ENCODE data around the gene UQCR11. TPM values are rescaled to one million over a fixed set of nuclear protein-coding genes. Genes with fewer than 3 reads are reported as not detected.

The UQCR11 gene
- total RNA-seq, 2 donors from 2014 or later: 179 to 184 TPM

DNA sequence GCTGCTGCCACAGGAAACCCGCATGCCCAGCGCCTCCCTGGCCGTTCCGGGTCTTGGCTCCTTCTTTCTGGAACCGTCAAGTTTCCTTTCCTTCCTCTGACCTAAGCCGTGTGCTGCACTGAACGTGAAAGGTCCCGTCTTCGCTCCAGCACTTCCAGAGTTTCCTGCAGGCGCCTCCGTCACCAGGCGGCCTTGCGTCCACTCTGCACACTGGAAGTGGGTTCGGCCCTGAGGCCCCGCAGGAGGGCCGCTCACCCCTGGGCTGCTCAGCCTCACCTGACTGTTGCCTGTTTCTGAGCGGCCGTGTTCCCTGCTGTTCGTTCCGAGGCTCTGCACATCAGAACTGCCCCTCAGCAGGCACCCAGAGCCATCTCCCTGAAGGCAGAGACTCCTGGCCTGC, 24.9 kb downstream of the UQCR11 start:
- no peak overlapping the region for H3K27ac Mint-ChIP-seq
- H3K27me3 Mint-ChIP-seq: no peaks in the 10 kb centered on the region
- peaks cover 0 to 4% of the 10 kb centered on the region in 2 donors for H3K4me1 Mint-ChIP-seq (ENCODE audit: low read depth in 2 of 2)
- no peak overlapping the region for H3K4me3 Mint-ChIP-seq
- no peaks in the 10 kb centered on the region for H3K36me3 Mint-ChIP-seq
- no peak for ATAC-seq
- DNase-seq (ENCODE audit: low spot score): no peak
- no peaks in the 10 kb centered on the region for H3K9me3 Mint-ChIP-seq

DNA sequence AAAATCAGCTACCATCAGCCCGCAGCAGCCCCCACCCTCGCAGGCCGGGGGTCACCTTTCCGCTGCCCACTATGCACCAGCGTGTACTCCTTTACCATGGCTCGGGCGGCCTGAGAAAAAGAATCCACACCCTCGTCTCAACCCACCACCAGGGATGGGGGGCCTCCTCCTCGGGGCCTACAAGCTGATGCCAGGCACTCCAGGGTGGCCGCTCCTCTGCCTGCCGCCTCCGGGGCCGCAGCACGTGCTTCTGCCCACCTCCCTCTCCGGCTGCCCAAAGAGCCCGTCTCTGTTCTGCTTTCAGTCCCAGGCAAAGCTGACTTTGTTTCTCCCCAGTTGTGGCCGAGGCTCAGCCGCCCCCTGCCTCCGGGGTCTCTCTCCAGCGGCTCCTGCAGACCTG, 26.0 kb downstream of the UQCR11 start:
- Mint-ChIP-seq H3K9me3 (no peaks in the 10 kb centered on the region), H3K4me1 (ENCODE audit: low read depth in 2 of 2) (peaks cover 0 to 4% of the 10 kb centered on the region in 2 donors), H3K36me3 (no peaks in the 10 kb centered on the region), H3K27ac (no peak overlapping the region), H3K4me3 (no peak overlapping the region), H3K27me3 (no peaks in the 10 kb centered on the region)
- ATAC-seq (no peak), DNase-seq (ENCODE audit: low spot score) (no peak)

- Mint-ChIP-seq H3K36me3 (no peaks in the 10 kb centered on the region), H3K27ac (no peak overlapping the region), H3K4me1 (ENCODE audit: low read depth in 2 of 2) (peaks cover 0 to 7% of the 10 kb centered on the region in 2 donors), H3K4me3 (no peak overlapping the region), H3K27me3 (no peaks in the 10 kb centered on the region), H3K9me3 (no peaks in the 10 kb centered on the region)
- no peak for DNase-seq (ENCODE audit: low spot score)
- ATAC-seq: no peak
Observed at GRCh38 chr19:1577929-1578618, 27.2 kb downstream of the UQCR11 start.

DNA sequence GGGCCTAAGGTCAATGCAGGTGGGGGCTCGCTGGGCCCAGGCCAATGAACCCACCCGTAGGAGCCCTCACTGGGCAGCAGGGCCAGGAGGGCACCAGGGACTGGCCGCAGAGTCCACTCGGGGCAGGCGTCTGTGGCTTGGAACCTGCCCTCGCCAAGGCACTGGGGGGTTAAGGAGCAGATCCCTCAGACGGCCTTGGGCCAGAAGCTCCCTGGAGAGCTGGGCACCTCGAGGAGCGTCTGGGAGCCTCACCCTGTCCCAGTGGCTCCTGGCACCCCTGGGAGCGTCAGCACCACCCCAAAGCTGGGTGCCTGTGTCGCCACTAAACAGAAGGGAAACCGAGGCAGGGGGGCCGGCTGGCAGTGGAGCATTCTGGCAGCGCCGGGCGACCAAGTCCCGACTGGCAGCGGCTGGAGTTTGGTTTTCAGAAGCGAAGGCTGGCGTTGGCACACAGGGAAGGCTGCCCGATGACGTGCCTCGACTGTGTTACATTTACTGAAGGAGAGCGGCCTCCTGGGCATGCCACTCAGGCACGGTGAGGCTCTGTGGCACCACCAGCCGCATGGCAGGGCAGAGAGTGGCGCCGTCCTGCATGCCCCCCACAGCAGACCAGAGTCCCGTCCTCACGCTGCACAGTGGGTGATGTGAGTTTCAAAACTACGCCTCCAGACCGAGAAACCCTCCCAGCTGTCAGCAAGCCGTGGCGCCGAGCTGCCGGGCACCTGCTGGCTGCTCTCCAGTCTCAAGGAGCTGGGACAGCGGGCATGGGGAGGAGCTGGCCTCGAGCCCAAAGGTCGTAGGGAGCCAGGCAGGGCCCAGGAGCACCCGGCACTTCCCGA, 28.0 kb downstream of the UQCR11 start:
- ATAC-seq: no peak
- Mint-ChIP-seq H3K27me3 (no peaks in the 10 kb centered on the region), H3K27ac (no peak overlapping the region)

GRCh38 chr19:1576242-1577089, 28.8 kb downstream of the UQCR11 start:
- ATAC-seq (peak in 1 of 2 donors; percentile 40), DNase-seq (ENCODE audit: low spot score) (no peak)
- no peak overlapping the region for H3K4me3 Mint-ChIP-seq
- no peak overlapping the region for H3K27ac Mint-ChIP-seq
- H3K36me3 Mint-ChIP-seq: no peaks in the 10 kb centered on the region
- no peaks in the 10 kb centered on the region for H3K27me3 Mint-ChIP-seq
- H3K9me3 Mint-ChIP-seq: no peaks in the 10 kb centered on the region
- peaks cover 0 to 7% of the 10 kb centered on the region in 2 donors for H3K4me1 Mint-ChIP-seq (ENCODE audit: low read depth in 2 of 2)

More for the DNA sequence above, 28.0 kb downstream of the UQCR11 start:
- Mint-ChIP-seq H3K36me3 (no peaks in the 10 kb centered on the region), H3K4me3 (no peak overlapping the region), H3K4me1 (ENCODE audit: low read depth in 2 of 2) (peaks cover 0 to 7% of the 10 kb centered on the region in 2 donors), H3K9me3 (no peaks in the 10 kb centered on the region)
- no peak for DNase-seq (ENCODE audit: low spot score)

- no peak for ATAC-seq
- no peak for DNase-seq (ENCODE audit: low spot score)
- no peaks in the 10 kb centered on the region for H3K9me3 Mint-ChIP-seq
- H3K27me3 Mint-ChIP-seq: peaks cover 0 to 2% of the 10 kb centered on the region in 2 donors
- H3K27ac Mint-ChIP-seq: no peak overlapping the region
- no peaks in the 10 kb centered on the region for H3K36me3 Mint-ChIP-seq
- no peak overlapping the region for H3K4me3 Mint-ChIP-seq
- peaks cover 0 to 7% of the 10 kb centered on the region in 2 donors for H3K4me1 Mint-ChIP-seq (ENCODE audit: low read depth in 2 of 2)
Observed at GRCh38 chr19:1575323-1576241, 29.7 kb downstream of the UQCR11 start.

- Mint-ChIP-seq H3K27ac (no peak overlapping the region), H3K4me3 (no peak overlapping the region), H3K27me3 (peaks cover 8 to 12% of the 10 kb centered on the region in 2 donors), H3K4me1 (ENCODE audit: low read depth in 2 of 2) (peaks cover 6 to 10% of the 10 kb centered on the region in 2 donors), H3K9me3 (no peaks in the 10 kb centered on the region), H3K36me3 (no peaks in the 10 kb centered on the region)
- ATAC-seq: no peak
- DNase-seq (ENCODE audit: low spot score): no peak
Observed at GRCh38 chr19:1574354-1575136, 30.7 kb downstream of the UQCR11 start.

- Mint-ChIP-seq H3K36me3 (no peaks in the 10 kb centered on the region), H3K4me3 (no peak overlapping the region), H3K27me3 (peaks cover 8 to 13% of the 10 kb centered on the region in 2 donors), H3K4me1 (ENCODE audit: low read depth in 2 of 2) (peaks cover 6 to 10% of the 10 kb centered on the region in 2 donors), H3K9me3 (no peaks in the 10 kb centered on the region), H3K27ac (peak overlapping the region in 1 of 2 donors; percentile 28)
- DNase-seq (ENCODE audit: low spot score) (no peak), ATAC-seq (no peak)
Observed at GRCh38 chr19:1572795-1573194, 32.5 kb downstream of the UQCR11 start.

GRCh38 chr19:1571358-1571757, 33.9 kb downstream of the UQCR11 start:
- no peak overlapping the region for H3K4me3 Mint-ChIP-seq

GRCh38 chr19:1570836-1571235, 34.4 kb downstream of the UQCR11 start:
- Mint-ChIP-seq H3K4me1 (ENCODE audit: low read depth in 2 of 2) (peaks cover 6 to 8% of the 10 kb centered on the region in 2 donors), H3K27me3 (peaks cover 8 to 13% of the 10 kb centered on the region in 2 donors), H3K4me3 (no peak overlapping the region), H3K9me3 (no peaks in the 10 kb centered on the region), H3K27ac (no peak overlapping the region), H3K36me3 (no peaks in the 10 kb centered on the region)
- no peak for DNase-seq (ENCODE audit: low spot score)
- ATAC-seq: no peak

More at GRCh38 chr19:1571358-1571757, 33.9 kb downstream of the UQCR11 start:
- no peak overlapping the region for H3K27ac Mint-ChIP-seq
- H3K36me3 Mint-ChIP-seq: no peaks in the 10 kb centered on the region
- no peaks in the 10 kb centered on the region for H3K9me3 Mint-ChIP-seq
- peaks cover 8 to 13% of the 10 kb centered on the region in 2 donors for H3K27me3 Mint-ChIP-seq
- DNase-seq (ENCODE audit: low spot score) (no peak), ATAC-seq (no peak)
- peaks cover 6 to 10% of the 10 kb centered on the region in 2 donors for H3K4me1 Mint-ChIP-seq (ENCODE audit: low read depth in 2 of 2)

DNA sequence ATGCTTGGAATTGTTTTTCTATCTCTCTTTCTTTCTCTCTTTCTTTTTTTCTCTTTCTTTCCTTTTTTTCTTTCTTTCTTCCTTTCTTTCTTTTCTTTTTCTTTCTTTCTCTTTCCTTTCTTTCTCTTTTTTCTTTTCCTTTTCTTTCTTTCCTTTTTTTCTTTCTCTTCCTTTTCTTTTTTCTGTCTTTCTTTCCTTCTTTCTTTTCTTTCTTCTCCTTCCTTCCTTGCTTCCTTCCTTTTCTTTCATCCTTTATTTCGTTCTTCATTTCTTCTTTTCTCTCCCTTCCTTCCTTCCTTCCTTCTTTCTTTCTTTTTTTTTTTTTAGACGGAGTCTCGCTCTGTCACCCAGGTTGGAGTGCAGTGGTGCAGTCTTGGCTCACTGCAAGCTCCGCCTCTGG, 35.3 kb downstream of the UQCR11 start:
- peak overlapping the region; percentile 68 for H3K4me3 Mint-ChIP-seq
- no peaks in the 10 kb centered on the region for H3K9me3 Mint-ChIP-seq
- no peak for DNase-seq (ENCODE audit: low spot score)
- ATAC-seq: no peak
- no peaks in the 10 kb centered on the region for H3K36me3 Mint-ChIP-seq
- H3K4me1 Mint-ChIP-seq (ENCODE audit: low read depth in 2 of 2): peaks cover 6% of the 10 kb centered on the region in 2 donors
- peak overlapping the region in 1 of 2 donors; percentile 41 for H3K27ac Mint-ChIP-seq
- H3K27me3 Mint-ChIP-seq: peaks cover 8 to 13% of the 10 kb centered on the region in 2 donors

DNA sequence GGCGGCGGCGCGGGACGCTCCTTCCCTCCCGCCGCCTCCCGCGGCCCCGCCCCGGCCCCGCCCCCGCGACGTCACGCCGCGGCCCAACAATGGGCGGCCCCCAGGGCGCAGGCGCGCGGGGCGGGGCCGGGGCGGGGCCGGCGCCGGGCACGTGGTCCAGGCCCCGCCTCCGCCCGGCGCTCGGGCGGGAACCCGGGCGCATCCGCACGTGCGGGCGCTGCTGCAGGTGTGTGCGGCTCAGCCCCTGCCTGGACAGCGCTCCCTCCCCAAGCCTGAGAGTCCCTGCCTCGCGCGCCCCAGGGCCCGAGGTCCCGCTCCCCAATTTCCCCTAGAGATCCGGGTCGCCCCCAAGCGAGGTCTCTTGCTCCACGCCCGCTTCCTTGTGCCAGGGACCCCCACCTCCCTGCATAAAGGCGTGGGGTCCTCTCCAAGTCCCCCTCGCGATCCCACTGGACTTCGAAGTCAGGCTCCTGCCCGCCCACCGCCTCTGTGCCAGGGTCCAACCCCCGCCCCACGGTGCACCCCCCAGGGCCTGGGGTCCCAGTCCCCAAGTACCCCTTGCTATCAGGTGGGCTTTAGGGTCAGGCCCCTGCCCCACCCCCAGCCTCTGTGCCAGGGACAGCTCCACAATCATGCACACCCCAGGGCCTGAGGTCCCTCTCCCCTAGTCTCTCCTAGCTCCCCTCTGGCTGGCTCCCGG, 36.8 kb downstream of the UQCR11 start, which contains the start of gene MEX3D:
TSS of gene MEX3D (minus strand) at position 6 of the 700 bp plus-strand sequence. CDS start 267 bp downstream, outside the sequence.
- Mint-ChIP-seq H3K36me3 (no peaks in the 10 kb centered on the region), H3K4me3 (peak within 1 kb of the TSS; percentile 44), H3K27me3 (peaks cover 8 to 13% of the 10 kb centered on the region in 2 donors), H3K9me3 (no peaks in the 10 kb centered on the region), H3K27ac (no peak within 1 kb of the TSS), H3K4me1 (ENCODE audit: low read depth in 2 of 2) (peaks cover 6% of the 10 kb centered on the region in 2 donors)
- peak; percentile 80 for DNase-seq (ENCODE audit: low spot score)
- peak; percentile 91 to 94 for ATAC-seq
